ENCODE data around the gene STK38.

STK38 gene

GRCh38 chr6:36559011-36559793, 11.9 kb upstream of the STK38 start:
- H3K4me2 ChIP-seq (ENCODE audit: low read length), result no peak overlapping the region
- H3K9ac ChIP-seq, result no peak overlapping the region
- no peaks in the 10 kb centered on the region for H3K27me3 ChIP-seq (ENCODE audit: control insufficient read depth, insufficient read depth, low read length)
- TF ChIP-seq CTCF (IDR thresholded peaks at IDR 0.05), result no peak
- no peak overlapping the region for H3K27ac ChIP-seq
- no peaks in the 10 kb centered on the region for H3K79me2 ChIP-seq
- no peak overlapping the region for H2AFZ ChIP-seq
- no peaks in the 10 kb centered on the region for H3K4me1 ChIP-seq
- H3K36me3 ChIP-seq (ENCODE audit: control insufficient read depth, insufficient read depth, low read length), result no peaks in the 10 kb centered on the region
- H3K4me3 ChIP-seq (ENCODE audit: low read depth, low read length), result no peak overlapping the region
- H3K9me3 ChIP-seq (ENCODE audit: control insufficient read depth, low read length), result no peaks in the 10 kb centered on the region

- Histone ChIP-seq H3K27ac (no peak overlapping the region), H3K79me2 (no peaks in the 10 kb centered on the region), H3K4me3 (ENCODE audit: low read depth, low read length) (no peak overlapping the region), H3K27me3 (ENCODE audit: control insufficient read depth, insufficient read depth, low read length) (no peaks in the 10 kb centered on the region), H2AFZ (no peak overlapping the region), H3K9me3 (ENCODE audit: control insufficient read depth, low read length) (no peaks in the 10 kb centered on the region), H3K4me2 (ENCODE audit: low read length) (no peak overlapping the region), H3K4me1 (no peaks in the 10 kb centered on the region), H3K9ac (no peak overlapping the region), H3K36me3 (ENCODE audit: control insufficient read depth, insufficient read depth, low read length) (no peaks in the 10 kb centered on the region)
- TF ChIP-seq CTCF (IDR thresholded peaks at IDR 0.05), result no peak
These were observed 9.0 kb upstream of the STK38 start for GRCh38 chr6:36556281-36556680.

GRCh38 chr6:36555750-36556252, 8.5 kb upstream of the STK38 start:
- Histone ChIP-seq H2AFZ (no peak overlapping the region), H3K4me1 (no peaks in the 10 kb centered on the region), H3K4me2 (ENCODE audit: low read length) (no peak overlapping the region), H3K27me3 (ENCODE audit: control insufficient read depth, insufficient read depth, low read length) (no peaks in the 10 kb centered on the region), H3K27ac (no peak overlapping the region), H3K36me3 (ENCODE audit: control insufficient read depth, insufficient read depth, low read length) (no peaks in the 10 kb centered on the region), H3K4me3 (ENCODE audit: low read depth, low read length) (no peak overlapping the region), H3K9ac (no peak overlapping the region), H3K9me3 (ENCODE audit: control insufficient read depth, low read length) (no peaks in the 10 kb centered on the region), H3K79me2 (no peaks in the 10 kb centered on the region)
- no peak for TF ChIP-seq CTCF (IDR thresholded peaks at IDR 0.05)

GRCh38 chr6:36550473-36551000, 3.3 kb upstream of the STK38 start:
- no peaks in the 10 kb centered on the region for H3K79me2 ChIP-seq
- no peaks in the 10 kb centered on the region for H3K36me3 ChIP-seq (ENCODE audit: control insufficient read depth, insufficient read depth, low read length)
- no peaks in the 10 kb centered on the region for H3K9me3 ChIP-seq (ENCODE audit: control insufficient read depth, low read length)
- H3K4me2 ChIP-seq (ENCODE audit: low read length), result no peak overlapping the region
- no peak overlapping the region for H3K9ac ChIP-seq
- no peaks in the 10 kb centered on the region for H3K27me3 ChIP-seq (ENCODE audit: control insufficient read depth, insufficient read depth, low read length)
- H3K27ac ChIP-seq, result no peak overlapping the region
- no peak overlapping the region for H3K4me3 ChIP-seq (ENCODE audit: low read depth, low read length)
- H3K4me1 ChIP-seq, result peaks cover 5% of the 10 kb centered on the region
- H2AFZ ChIP-seq, result no peak overlapping the region
- no peak for TF ChIP-seq CTCF (IDR thresholded peaks at IDR 0.05)

- H3K9me3 ChIP-seq (ENCODE audit: control insufficient read depth, low read length), result no peaks in the 10 kb centered on the region
These were observed 1.1 kb upstream of the STK38 start for GRCh38 chr6:36548401-36548743.

More at GRCh38 chr6:36548401-36548743, 1.1 kb upstream of the STK38 start:
- Histone ChIP-seq H3K27ac (no peak overlapping the region), H2AFZ (no peak overlapping the region), H3K36me3 (ENCODE audit: control insufficient read depth, insufficient read depth, low read length) (no peaks in the 10 kb centered on the region), H3K4me1 (peaks cover 5% of the 10 kb centered on the region), H3K4me3 (ENCODE audit: low read depth, low read length) (no peak overlapping the region), H3K79me2 (peaks cover 14% of the 10 kb centered on the region), H3K9ac (no peak overlapping the region), H3K4me2 (ENCODE audit: low read length) (no peak overlapping the region), H3K27me3 (ENCODE audit: control insufficient read depth, insufficient read depth, low read length) (no peaks in the 10 kb centered on the region)
- no peak for TF ChIP-seq CTCF (IDR thresholded peaks at IDR 0.05)

Data from parathyroid adenoma (tissue), 2 donors.